Activated naive CD8-positive, alpha-beta T cell treated with anti-CD3 and anti-CD28 coated beads, Interleukin-2, amount 50 U/mL, for 24 hours (primary cell): ENCODE results near the gene NIN.

Experiments
- ATAC-seq: fragments of 150-1000 bp; cut with Tn5 transposase; one replicate; pipeline ENCODE4 v1.10.0; 2021
- DNase-seq: peaks from one replicate; pipeline ENCODE4 v3.0.0; 2021
- H3K27ac Mint-ChIP-seq: one replicate; pipeline ENCODE4 v1.8.0; 2021; ENCODE audit warnings: mild to moderate bottlenecking, mixed read lengths
- H3K27me3 Mint-ChIP-seq: one replicate; pipeline ENCODE4 v1.8.0; 2021; ENCODE audit warnings: mixed read lengths
- H3K36me3 Mint-ChIP-seq: one replicate; pipeline ENCODE4 v1.8.0; 2021; ENCODE audit warnings: low read depth, mixed read lengths
- H3K4me1 Mint-ChIP-seq: one replicate; pipeline ENCODE4 v1.8.0; 2021; ENCODE audit warnings: mixed read lengths
- H3K4me3 Mint-ChIP-seq: one replicate; pipeline ENCODE4 v1.8.0; 2021; ENCODE audit warnings: mild to moderate bottlenecking, moderate library complexity, mixed read lengths
- H3K9me3 Mint-ChIP-seq: one replicate; pipeline ENCODE4 v1.8.0; 2021; ENCODE audit warnings: mixed read lengths

NIN gene

GRCh38 chr14:50797250-50798047 lies 33.5 kb downstream of the NIN start:
- ATAC-seq (no peak), DNase-seq (no peak)
- H3K9me3 Mint-ChIP-seq, result no peaks in the 10 kb centered on the region
- H3K36me3 Mint-ChIP-seq, result peaks cover 16% of the 10 kb centered on the region
- H3K27ac Mint-ChIP-seq, result no peak overlapping the region
- H3K27me3 Mint-ChIP-seq, result no peaks in the 10 kb centered on the region
- peaks cover 52% of the 10 kb centered on the region for H3K4me1 Mint-ChIP-seq
- H3K4me3 Mint-ChIP-seq, result no peak overlapping the region

GRCh38 chr14:50796390-50796789 lies 34.6 kb downstream of the NIN start:
- no peak overlapping the region for H3K4me3 Mint-ChIP-seq
- H3K27ac Mint-ChIP-seq, result no peak overlapping the region
- no peaks in the 10 kb centered on the region for H3K9me3 Mint-ChIP-seq
- H3K27me3 Mint-ChIP-seq, result no peaks in the 10 kb centered on the region
- H3K36me3 Mint-ChIP-seq, result peaks cover 17% of the 10 kb centered on the region
- ATAC-seq (no peak), DNase-seq (no peak)
- peaks cover 59% of the 10 kb centered on the region for H3K4me1 Mint-ChIP-seq

- Mint-ChIP-seq H3K27me3 (no peaks in the 10 kb centered on the region), H3K36me3 (peaks cover 22% of the 10 kb centered on the region), H3K9me3 (no peaks in the 10 kb centered on the region), H3K4me1 (peaks cover 62% of the 10 kb centered on the region), H3K4me3 (no peak overlapping the region), H3K27ac (no peak overlapping the region)
- ATAC-seq (no peak), DNase-seq (no peak)
These were observed 35.1 kb downstream of the NIN start for GRCh38 chr14:50795909-50796308.

- ATAC-seq (no peak), DNase-seq (no peak)
- no peaks in the 10 kb centered on the region for H3K27me3 Mint-ChIP-seq
- H3K9me3 Mint-ChIP-seq, result no peaks in the 10 kb centered on the region
- H3K4me1 Mint-ChIP-seq, result peaks cover 69% of the 10 kb centered on the region
- no peak overlapping the region for H3K27ac Mint-ChIP-seq
- H3K4me3 Mint-ChIP-seq, result no peak overlapping the region
- peaks cover 28% of the 10 kb centered on the region for H3K36me3 Mint-ChIP-seq
These were observed 35.8 kb downstream of the NIN start for GRCh38 chr14:50795142-50795541.

- no peaks in the 10 kb centered on the region for H3K27me3 Mint-ChIP-seq
- H3K4me1 Mint-ChIP-seq, result peaks cover 78% of the 10 kb centered on the region
- no peaks in the 10 kb centered on the region for H3K9me3 Mint-ChIP-seq
- peak overlapping the region; percentile 80 for H3K27ac Mint-ChIP-seq
- peaks cover 31% of the 10 kb centered on the region for H3K36me3 Mint-ChIP-seq
- DNase-seq, result no peak
- H3K4me3 Mint-ChIP-seq, result no peak overlapping the region
- ATAC-seq, result no peak
These were observed 36.8 kb downstream of the NIN start for GRCh38 chr14:50794068-50794645.

- ATAC-seq (peak; percentile 48), DNase-seq (no peak)
- Mint-ChIP-seq H3K27ac (peak overlapping the region; percentile 80), H3K9me3 (no peaks in the 10 kb centered on the region), H3K4me1 (peaks cover 85% of the 10 kb centered on the region), H3K36me3 (peaks cover 37% of the 10 kb centered on the region), H3K27me3 (no peaks in the 10 kb centered on the region), H3K4me3 (peak overlapping the region; percentile 57)
These were observed 38.3 kb downstream of the NIN start for GRCh38 chr14:50792634-50793068.

- peaks cover 42% of the 10 kb centered on the region for H3K36me3 Mint-ChIP-seq
- H3K4me3 Mint-ChIP-seq, result peak overlapping the region; percentile 57
- peaks cover 85% of the 10 kb centered on the region for H3K4me1 Mint-ChIP-seq
- no peaks in the 10 kb centered on the region for H3K9me3 Mint-ChIP-seq
- H3K27ac Mint-ChIP-seq, result peak overlapping the region; percentile 80
- DNase-seq (no peak), ATAC-seq (peak; percentile 57)
- no peaks in the 10 kb centered on the region for H3K27me3 Mint-ChIP-seq
These were observed 38.9 kb downstream of the NIN start for GRCh38 chr14:50792051-50792477.

GRCh38 chr14:50791201-50791600 lies 39.8 kb downstream of the NIN start:
- Mint-ChIP-seq H3K4me1 (peaks cover 88% of the 10 kb centered on the region), H3K36me3 (peaks cover 42% of the 10 kb centered on the region), H3K27ac (peak overlapping the region; percentile 80), H3K4me3 (peak overlapping the region; percentile 57), H3K27me3 (no peaks in the 10 kb centered on the region), H3K9me3 (no peaks in the 10 kb centered on the region)
- no peak for DNase-seq
- no peak for ATAC-seq

- ATAC-seq (no peak), DNase-seq (no peak)
These were observed 40.4 kb downstream of the NIN start for GRCh38 chr14:50790589-50790988.

GRCh38 chr14:50786751-50787464 lies 44.1 kb downstream of the NIN start:
- H3K36me3 Mint-ChIP-seq, result peaks cover 38% of the 10 kb centered on the region
- peak overlapping the region; percentile 48 for H3K4me3 Mint-ChIP-seq
- H3K27ac Mint-ChIP-seq, result peak overlapping the region; percentile 86
- H3K4me1 Mint-ChIP-seq, result peaks cover 87% of the 10 kb centered on the region
- DNase-seq (no peak), ATAC-seq (peak; percentile 73)
- no peaks in the 10 kb centered on the region for H3K9me3 Mint-ChIP-seq
- no peaks in the 10 kb centered on the region for H3K27me3 Mint-ChIP-seq

More at GRCh38 chr14:50790589-50790988, 40.4 kb downstream of the NIN start:
- no peaks in the 10 kb centered on the region for H3K27me3 Mint-ChIP-seq
- no peaks in the 10 kb centered on the region for H3K9me3 Mint-ChIP-seq
- no peak overlapping the region for H3K4me3 Mint-ChIP-seq
- H3K36me3 Mint-ChIP-seq, result peaks cover 42% of the 10 kb centered on the region
- peak overlapping the region; percentile 66 for H3K27ac Mint-ChIP-seq
- H3K4me1 Mint-ChIP-seq, result peaks cover 92% of the 10 kb centered on the region

GRCh38 chr14:50785457-50786063 lies 45.4 kb downstream of the NIN start:
- no peaks in the 10 kb centered on the region for H3K27me3 Mint-ChIP-seq
- peaks cover 76% of the 10 kb centered on the region for H3K4me1 Mint-ChIP-seq
- peak overlapping the region; percentile 86 for H3K27ac Mint-ChIP-seq
- H3K9me3 Mint-ChIP-seq, result no peaks in the 10 kb centered on the region
- ATAC-seq (no peak), DNase-seq (no peak)
- H3K4me3 Mint-ChIP-seq, result no peak overlapping the region
- peaks cover 28% of the 10 kb centered on the region for H3K36me3 Mint-ChIP-seq

GRCh38 chr14:50784683-50785456 lies 46.1 kb downstream of the NIN start:
- ATAC-seq, result peak; percentile 10

GRCh38 chr14:50783563-50783962 lies 47.4 kb downstream of the NIN start:
- H3K9me3 Mint-ChIP-seq, result no peaks in the 10 kb centered on the region
- H3K36me3 Mint-ChIP-seq, result peaks cover 14% of the 10 kb centered on the region
- no peak overlapping the region for H3K4me3 Mint-ChIP-seq
- DNase-seq (no peak), ATAC-seq (no peak)
- H3K27ac Mint-ChIP-seq, result peak overlapping the region; percentile 60
- peaks cover 69% of the 10 kb centered on the region for H3K4me1 Mint-ChIP-seq
- H3K27me3 Mint-ChIP-seq, result no peaks in the 10 kb centered on the region

More at GRCh38 chr14:50784683-50785456, 46.1 kb downstream of the NIN start:
- H3K36me3 Mint-ChIP-seq, result peaks cover 23% of the 10 kb centered on the region
- peaks cover 72% of the 10 kb centered on the region for H3K4me1 Mint-ChIP-seq
- DNase-seq, result no peak
- H3K4me3 Mint-ChIP-seq, result no peak overlapping the region
- no peaks in the 10 kb centered on the region for H3K9me3 Mint-ChIP-seq
- peak overlapping the region; percentile 86 for H3K27ac Mint-ChIP-seq
- H3K27me3 Mint-ChIP-seq, result no peaks in the 10 kb centered on the region

GRCh38 chr14:50780393-50780792 lies 50.6 kb downstream of the NIN start:
- ATAC-seq, result no peak
- no peak for DNase-seq
- Mint-ChIP-seq H3K36me3 (peaks cover 13% of the 10 kb centered on the region), H3K4me3 (no peak overlapping the region), H3K9me3 (no peaks in the 10 kb centered on the region), H3K4me1 (peaks cover 39% of the 10 kb centered on the region), H3K27ac (no peak overlapping the region), H3K27me3 (no peaks in the 10 kb centered on the region)
